Measurements from ENCODE around the gene PCSK6.

DNA sequence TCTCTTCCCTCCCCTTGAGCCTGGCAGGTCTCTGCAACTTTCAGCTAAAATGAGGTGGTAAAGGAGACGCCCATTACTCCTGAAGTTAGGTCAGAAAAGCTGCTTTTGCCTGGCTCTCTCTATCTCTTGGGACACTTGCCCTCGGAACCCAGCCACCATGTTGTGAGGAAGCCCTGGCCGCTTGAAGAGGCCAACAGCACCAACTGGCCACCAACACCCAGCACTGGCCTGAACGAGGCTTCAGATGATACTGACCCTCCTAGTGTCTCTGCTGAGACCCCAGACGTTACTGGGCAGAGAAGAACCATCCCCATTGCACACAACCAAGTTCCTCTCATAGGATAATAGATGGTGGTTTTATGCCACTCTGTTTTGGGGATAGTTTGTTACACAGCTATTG, 49.5 kb upstream of the PCSK6 start:
- TF ChIP-seq, protein P1, sequence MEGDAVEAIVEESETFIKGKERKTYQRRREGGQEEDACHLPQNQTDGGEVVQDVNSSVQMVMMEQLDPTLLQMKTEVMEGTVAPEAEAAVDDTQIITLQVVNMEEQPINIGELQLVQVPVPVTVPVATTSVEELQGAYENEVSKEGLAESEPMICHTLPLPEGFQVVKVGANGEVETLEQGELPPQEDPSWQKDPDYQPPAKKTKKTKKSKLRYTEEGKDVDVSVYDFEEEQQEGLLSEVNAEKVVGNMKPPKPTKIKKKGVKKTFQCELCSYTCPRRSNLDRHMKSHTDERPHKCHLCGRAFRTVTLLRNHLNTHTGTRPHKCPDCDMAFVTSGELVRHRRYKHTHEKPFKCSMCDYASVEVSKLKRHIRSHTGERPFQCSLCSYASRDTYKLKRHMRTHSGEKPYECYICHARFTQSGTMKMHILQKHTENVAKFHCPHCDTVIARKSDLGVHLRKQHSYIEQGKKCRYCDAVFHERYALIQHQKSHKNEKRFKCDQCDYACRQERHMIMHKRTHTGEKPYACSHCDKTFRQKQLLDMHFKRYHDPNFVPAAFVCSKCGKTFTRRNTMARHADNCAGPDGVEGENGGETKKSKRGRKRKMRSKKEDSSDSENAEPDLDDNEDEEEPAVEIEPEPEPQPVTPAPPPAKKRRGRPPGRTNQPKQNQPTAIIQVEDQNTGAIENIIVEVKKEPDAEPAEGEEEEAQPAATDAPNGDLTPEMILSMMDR (IDR thresholded peaks at IDR 0.05; ENCODE audit: low read depth, low read length, poor library complexity, severe bottlenecking): no peak
- TF ChIP-seq EZH2phosphoT487 (IDR thresholded peaks at IDR 0.05; ENCODE audit: borderline replicate concordance, low read length): no peak
